SH-SY5Y (cell line): ENCODE data around the gene CCDC88C.

Experiments used
- GATA2 ChIP-seq: IDR thresholded peaks from 2 replicates; pipeline ENCODE4 v1.6.1; 2011; ENCODE audit warnings: mild to moderate bottlenecking, low read depth, low read length
- GATA3 ChIP-seq: IDR thresholded peaks from 2 replicates; pipeline ENCODE4 v1.6.1; 2011; ENCODE audit warnings: low read depth, mild to moderate bottlenecking, low read length, moderate library complexity

- no peak for TF ChIP-seq GATA3
- TF ChIP-seq GATA2 = no peak
Observed at GRCh38 chr14:91231446-91231845, 186.2 kb downstream of the CCDC88C start.
